ENCODE results near the gene SCNM1. TPM values are rescaled to one million over a fixed set of nuclear protein-coding genes. Genes with fewer than 3 reads are reported as not detected.

Gene SCNM1, protein sequence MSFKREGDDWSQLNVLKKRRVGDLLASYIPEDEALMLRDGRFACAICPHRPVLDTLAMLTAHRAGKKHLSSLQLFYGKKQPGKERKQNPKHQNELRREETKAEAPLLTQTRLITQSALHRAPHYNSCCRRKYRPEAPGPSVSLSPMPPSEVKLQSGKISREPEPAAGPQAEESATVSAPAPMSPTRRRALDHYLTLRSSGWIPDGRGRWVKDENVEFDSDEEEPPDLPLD
- total RNA-seq, result 111 and 117 TPM in 2 replicates

DNA sequence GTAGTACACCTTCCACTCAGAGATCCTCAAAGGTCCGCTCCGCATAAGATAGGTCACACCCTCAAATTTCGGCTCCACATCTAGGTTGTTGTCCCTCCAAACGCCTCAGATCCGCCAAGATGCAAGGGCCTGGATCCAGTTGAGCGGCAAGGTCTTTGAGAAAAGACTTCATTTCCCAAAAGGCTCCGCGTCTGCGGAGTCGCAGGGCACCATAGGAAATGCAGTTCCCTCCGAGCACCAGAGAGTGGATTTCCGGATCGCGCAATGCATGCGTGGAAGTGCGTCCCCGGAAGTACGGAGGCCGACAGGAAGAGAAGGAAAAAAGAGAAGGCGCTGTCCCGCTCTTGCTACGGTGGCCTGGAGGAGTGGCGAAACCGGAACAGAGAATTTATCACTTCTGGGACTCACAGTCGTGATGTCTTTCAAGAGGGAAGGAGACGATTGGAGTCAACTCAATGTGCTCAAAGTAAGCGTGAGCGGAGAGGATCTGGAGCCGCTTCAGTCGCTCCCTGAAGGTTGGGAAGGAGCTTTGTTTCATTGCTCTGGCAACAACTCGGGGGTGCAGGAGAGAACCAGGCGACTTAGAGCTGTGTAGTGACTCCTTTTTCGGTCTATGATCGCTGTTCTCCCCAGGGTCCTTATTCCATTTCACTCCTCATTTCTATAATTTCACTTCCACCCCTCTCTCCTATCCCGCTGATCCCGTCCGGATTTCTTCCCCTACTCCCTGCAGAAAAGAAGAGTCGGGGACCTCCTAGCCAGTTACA lies at the start of gene SCNM1, which contains the start of gene LYSMD1:
TSS of gene SCNM1 (plus strand) at position 407 of the 767 bp plus-strand sequence. CDS start at position 416, 9 bp downstream.
TSS of gene LYSMD1 (minus strand) at position 165 of the 767 bp plus-strand sequence. CDS start 644 bp downstream, outside the sequence.
- Mint-ChIP-seq H3K27me3 (ENCODE audit: insufficient read depth) (peaks cover 2% of the 10 kb centered on the region), H3K4me3 (peak within 1 kb of the TSS; percentile 95), H3K27ac (peak within 1 kb of the TSS; percentile 97), H3K9me3 (no peaks in the 10 kb centered on the region), H3K36me3 (ENCODE audit: low read depth) (peaks cover 43% of the 10 kb centered on the region), H3K4me1 (ENCODE audit: low read depth) (peaks cover 53% of the 10 kb centered on the region)
- intact Hi-C loops (cut with micrococcal nuclease), result loop anchor here (1.0 to 5.0 kb wide), 8 partner anchors 9 to 446 kb away; partner anchors contain the start of genes GABPB2, PIP5K1A, PRUNE1 and PSMD4
- peak; percentile 96 for DNase-seq (ENCODE audit: low spot score)

DNA sequence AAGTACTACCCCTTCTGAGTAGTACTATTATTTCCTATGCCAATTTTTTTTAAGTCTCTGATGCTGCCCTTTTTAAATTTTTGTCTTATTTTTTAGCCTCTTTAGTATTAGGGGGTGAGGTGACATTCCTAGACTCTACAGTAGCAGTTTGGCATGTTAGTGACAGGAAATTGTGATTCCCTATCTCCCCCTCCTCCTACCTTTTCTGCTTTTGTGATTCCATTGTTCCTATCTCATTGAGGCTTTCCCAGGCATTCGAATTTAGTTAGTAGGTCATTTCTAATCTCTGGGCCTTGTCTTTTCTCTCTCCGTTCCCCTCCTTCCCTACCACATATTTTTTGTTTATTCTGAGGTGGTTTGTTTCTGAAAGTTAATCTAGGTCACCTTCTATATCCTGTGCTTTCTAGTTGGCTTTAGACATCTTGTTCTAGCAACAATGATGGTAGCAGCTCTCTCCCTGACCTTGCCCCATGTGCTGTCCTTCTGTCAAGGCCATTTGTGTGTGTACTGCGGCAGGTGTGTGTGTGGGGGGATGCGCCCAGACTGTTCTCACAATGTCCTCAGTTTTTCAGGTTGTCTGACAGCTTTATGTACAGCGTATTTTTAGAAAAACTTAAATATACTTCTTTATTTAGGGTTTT lies 41.1 kb upstream of the SCNM1 start:
- H3K9me3 Mint-ChIP-seq, result no peaks in the 10 kb centered on the region
- peaks cover 7% of the 10 kb centered on the region for H3K36me3 Mint-ChIP-seq (ENCODE audit: low read depth)
- no peak for DNase-seq (ENCODE audit: low spot score)
- no peaks in the 10 kb centered on the region for H3K4me1 Mint-ChIP-seq (ENCODE audit: low read depth)
- intact Hi-C loops (cut with micrococcal nuclease), result no loop called here
- H3K4me3 Mint-ChIP-seq, result no peak overlapping the region
- H3K27me3 Mint-ChIP-seq (ENCODE audit: insufficient read depth), result no peaks in the 10 kb centered on the region
- no peak overlapping the region for H3K27ac Mint-ChIP-seq

DNA sequence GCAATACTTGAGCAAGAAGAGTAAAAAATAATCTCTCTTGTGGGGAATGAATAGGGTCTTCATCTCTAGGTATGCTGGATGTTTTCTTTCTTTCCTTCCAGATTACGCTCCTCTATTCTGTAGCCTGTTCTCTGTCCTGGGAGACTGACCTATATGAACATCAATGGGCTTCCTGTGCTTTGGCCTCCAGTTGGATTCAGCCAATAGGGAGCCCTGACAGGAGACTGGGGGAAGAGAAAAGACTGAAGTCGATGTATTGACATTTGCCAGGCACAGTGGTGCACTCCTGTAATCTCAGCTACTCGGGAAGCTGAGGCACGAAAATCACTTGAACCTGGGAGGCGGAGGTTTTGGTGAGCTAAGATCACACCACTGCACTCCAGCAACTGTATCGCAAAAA lies 37.1 kb upstream of the SCNM1 start:
- Mint-ChIP-seq H3K36me3 (ENCODE audit: low read depth) (peaks cover 4% of the 10 kb centered on the region), H3K9me3 (no peaks in the 10 kb centered on the region), H3K27ac (no peak overlapping the region), H3K4me1 (ENCODE audit: low read depth) (no peaks in the 10 kb centered on the region), H3K4me3 (no peak overlapping the region), H3K27me3 (ENCODE audit: insufficient read depth) (peaks cover 10% of the 10 kb centered on the region)
- intact Hi-C loops (cut with micrococcal nuclease), result no loop called here
- DNase-seq (ENCODE audit: low spot score), result no peak

DNA sequence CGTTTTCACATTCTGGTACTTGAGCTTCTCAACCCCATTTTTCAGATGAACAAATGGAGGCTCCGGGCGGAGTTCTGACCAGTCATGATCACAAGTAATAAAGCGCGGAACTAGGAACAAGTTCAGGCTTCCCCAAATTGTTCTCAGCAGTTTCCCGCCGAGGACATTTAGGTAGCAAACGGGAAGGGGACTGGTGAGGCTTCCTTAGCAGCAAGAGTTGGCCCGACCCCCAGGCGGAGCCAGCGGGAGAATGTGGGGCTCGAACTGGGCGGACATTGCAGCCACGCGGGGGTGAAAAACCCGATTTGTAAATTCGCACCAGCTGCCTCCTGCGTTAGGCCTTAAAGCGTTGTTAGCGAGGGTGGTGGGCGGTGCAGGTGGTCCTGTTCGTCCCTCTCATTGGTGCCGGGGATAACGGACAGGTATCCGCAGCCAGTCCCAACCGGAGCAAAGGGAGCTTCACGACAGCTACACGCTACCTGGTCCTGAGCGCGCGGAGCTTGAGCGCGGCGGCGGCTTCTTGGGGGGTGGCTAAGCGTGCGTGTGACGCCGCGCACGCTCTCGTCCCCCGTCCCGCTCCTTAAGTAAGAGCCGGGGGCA lies 34.9 kb upstream of the SCNM1 start:
- Mint-ChIP-seq H3K4me1 (ENCODE audit: low read depth) (no peaks in the 10 kb centered on the region), H3K27me3 (ENCODE audit: insufficient read depth) (peaks cover 10% of the 10 kb centered on the region), H3K9me3 (no peaks in the 10 kb centered on the region), H3K4me3 (peak overlapping the region; percentile 53), H3K36me3 (ENCODE audit: low read depth) (peaks cover 4% of the 10 kb centered on the region), H3K27ac (peak overlapping the region; percentile 40)
- peak; percentile 63 for DNase-seq (ENCODE audit: low spot score)
- intact Hi-C loops (cut with micrococcal nuclease), result loop anchor here (1.0 kb wide), 1 partner anchor 15 kb away; the partner anchor contains the start of gene SEMA6C

DNA sequence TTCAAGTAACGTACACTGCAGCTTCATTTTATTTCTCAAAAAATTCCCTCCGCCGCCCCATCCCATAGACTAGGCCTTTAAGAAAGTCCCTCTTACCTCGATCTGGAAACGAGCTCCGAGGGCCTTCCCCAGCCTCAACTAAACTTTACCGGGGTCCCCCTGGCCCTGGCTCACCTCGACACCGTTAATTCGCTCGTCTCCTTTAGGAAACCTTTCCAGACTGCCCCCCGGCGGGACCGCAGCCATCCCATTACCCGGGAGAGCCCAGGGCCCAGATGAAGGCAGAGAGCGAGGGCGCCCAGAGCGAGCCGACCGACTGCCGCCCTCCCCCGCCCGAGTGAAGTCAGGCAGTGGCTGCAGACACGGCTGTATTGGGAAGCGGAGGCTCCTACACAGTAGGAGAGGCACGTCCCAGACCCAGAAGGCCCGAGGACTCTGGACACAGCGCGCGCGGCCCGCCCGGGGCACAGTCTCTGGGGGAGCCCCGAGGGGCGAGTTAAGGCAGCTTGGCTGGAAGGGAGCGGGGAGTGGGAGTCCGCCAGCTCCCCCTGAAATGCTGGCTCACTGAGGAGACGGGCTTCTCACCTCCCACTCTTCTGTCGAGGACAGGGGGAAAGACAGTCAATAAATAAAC lies 34.1 kb upstream of the SCNM1 start:
- intact Hi-C loops (cut with micrococcal nuclease), result loop anchor here (1.0 kb wide), 1 partner anchor 14 kb away; the partner anchor contains the start of gene SEMA6C

DNA sequence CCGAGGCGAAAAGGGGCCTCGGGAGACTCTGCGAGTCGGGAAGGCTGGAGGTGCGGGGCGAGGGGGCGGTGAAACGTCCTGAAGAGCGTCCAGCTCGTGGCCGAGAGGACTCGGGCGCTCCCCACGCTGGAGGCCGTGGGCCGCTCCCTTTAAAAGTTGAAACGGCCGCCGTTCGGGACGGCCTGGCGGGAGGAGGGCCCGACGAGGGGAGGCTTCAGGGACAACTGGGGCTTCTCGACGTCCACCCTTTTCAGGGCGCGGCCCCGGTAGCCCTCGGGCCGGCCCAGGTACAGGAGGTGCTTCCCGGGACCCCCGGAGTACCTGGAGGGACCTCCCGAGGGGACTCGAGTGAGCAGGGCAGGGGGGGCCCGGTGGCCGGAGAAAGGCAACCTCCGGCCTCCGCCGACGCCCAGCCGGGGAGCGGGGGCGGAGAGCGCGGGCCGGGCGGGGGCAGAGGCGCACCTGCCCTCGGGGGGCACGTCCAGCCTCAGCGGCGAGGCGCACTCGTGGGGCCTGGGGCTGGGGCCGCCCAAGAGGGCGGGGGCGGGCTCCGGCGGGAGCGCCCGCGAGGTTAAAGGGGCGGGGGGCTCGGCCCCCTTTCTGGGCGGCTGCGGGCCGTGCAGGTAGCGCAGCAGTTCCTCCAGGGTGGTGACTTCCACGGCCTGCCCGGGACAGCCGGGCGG lies 33.5 kb upstream of the SCNM1 start:
- H3K4me3 Mint-ChIP-seq, result no peak overlapping the region

More for the DNA sequence above, 34.1 kb upstream of the SCNM1 start:
- Mint-ChIP-seq H3K27ac (peak overlapping the region; percentile 40), H3K4me1 (ENCODE audit: low read depth) (no peaks in the 10 kb centered on the region), H3K27me3 (ENCODE audit: insufficient read depth) (peaks cover 10% of the 10 kb centered on the region), H3K36me3 (ENCODE audit: low read depth) (peaks cover 4% of the 10 kb centered on the region), H3K4me3 (peak overlapping the region; percentile 53), H3K9me3 (no peaks in the 10 kb centered on the region)
- DNase-seq (ENCODE audit: low spot score), result no peak

DNA sequence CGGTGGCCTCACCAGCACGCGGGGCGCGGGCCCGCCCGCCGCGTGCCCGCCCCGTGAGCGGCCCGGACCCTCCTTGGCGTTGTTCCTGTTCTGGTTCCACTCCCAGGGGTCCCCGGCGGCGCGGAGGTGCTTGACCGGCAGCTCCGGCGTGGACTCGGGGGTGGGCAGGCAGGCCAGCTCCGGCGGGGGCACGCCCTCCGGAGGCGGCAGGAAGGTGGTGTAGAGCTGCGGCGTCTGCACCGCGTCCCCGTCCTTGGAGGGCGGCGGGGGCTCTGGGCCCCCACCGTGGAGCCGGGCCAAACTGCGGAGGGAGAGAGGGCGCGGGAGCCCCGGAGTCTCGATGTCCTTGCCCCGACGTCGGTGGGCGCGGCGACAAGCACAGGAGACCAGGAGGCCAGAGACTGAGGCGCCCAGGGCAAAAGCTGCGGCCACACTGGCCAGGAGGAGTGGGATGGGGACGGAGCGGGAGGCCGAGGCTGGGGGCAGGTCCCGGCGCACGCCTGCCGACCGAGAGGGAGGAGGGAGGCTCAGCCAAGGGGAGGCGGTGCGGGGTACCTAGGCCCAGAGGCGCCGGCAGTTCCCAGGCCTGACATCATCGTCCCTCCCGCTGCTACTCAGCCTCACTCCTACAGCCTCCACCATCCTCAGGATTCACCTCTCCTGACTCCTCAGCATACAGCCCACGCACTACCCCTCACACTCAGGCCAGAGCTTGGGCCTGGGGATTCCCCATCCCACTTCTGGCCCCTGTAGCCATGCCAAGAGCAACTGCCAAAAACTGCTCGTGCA lies 32.7 kb upstream of the SCNM1 start:
- Mint-ChIP-seq H3K27ac (no peak overlapping the region), H3K9me3 (no peaks in the 10 kb centered on the region), H3K36me3 (ENCODE audit: low read depth) (peaks cover 4% of the 10 kb centered on the region), H3K4me3 (no peak overlapping the region), H3K4me1 (ENCODE audit: low read depth) (no peaks in the 10 kb centered on the region), H3K27me3 (ENCODE audit: insufficient read depth) (peaks cover 10% of the 10 kb centered on the region)
- DNase-seq (ENCODE audit: low spot score), result no peak
- intact Hi-C loops (cut with micrococcal nuclease), result no loop called here

More for the DNA sequence above, 33.5 kb upstream of the SCNM1 start:
- H3K27me3 Mint-ChIP-seq (ENCODE audit: insufficient read depth), result peaks cover 10% of the 10 kb centered on the region
- no peak for DNase-seq (ENCODE audit: low spot score)
- H3K4me1 Mint-ChIP-seq (ENCODE audit: low read depth), result no peaks in the 10 kb centered on the region
- intact Hi-C loops (cut with micrococcal nuclease), result no loop called here
- H3K36me3 Mint-ChIP-seq (ENCODE audit: low read depth), result peaks cover 4% of the 10 kb centered on the region
- H3K9me3 Mint-ChIP-seq, result no peaks in the 10 kb centered on the region
- no peak overlapping the region for H3K27ac Mint-ChIP-seq

DNA sequence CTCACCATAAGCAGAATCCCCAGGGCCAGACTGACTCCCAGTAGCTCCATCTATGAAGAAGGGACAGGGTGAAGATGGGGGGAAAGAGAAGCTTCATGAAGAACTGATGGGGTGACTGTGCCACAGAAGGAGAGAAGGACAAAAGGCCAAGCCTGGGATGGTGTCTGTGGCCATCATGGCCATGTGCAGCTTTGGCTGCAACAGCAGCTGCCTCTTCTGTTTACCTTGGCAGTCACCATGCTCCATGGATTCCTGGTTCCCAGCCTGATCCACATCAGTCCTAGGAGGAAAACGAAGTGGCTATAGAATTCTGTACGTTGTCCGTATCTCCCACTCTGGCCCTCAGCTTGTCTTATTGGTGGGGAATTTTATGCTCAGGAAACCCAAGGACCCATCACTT lies 31.5 kb upstream of the SCNM1 start:
- Mint-ChIP-seq H3K27me3 (ENCODE audit: insufficient read depth) (peaks cover 12% of the 10 kb centered on the region), H3K36me3 (ENCODE audit: low read depth) (no peaks in the 10 kb centered on the region), H3K27ac (no peak overlapping the region), H3K9me3 (no peaks in the 10 kb centered on the region), H3K4me3 (no peak overlapping the region), H3K4me1 (ENCODE audit: low read depth) (no peaks in the 10 kb centered on the region)
- no peak for DNase-seq (ENCODE audit: low spot score)
- intact Hi-C loops (cut with micrococcal nuclease), result no loop called here

DNA sequence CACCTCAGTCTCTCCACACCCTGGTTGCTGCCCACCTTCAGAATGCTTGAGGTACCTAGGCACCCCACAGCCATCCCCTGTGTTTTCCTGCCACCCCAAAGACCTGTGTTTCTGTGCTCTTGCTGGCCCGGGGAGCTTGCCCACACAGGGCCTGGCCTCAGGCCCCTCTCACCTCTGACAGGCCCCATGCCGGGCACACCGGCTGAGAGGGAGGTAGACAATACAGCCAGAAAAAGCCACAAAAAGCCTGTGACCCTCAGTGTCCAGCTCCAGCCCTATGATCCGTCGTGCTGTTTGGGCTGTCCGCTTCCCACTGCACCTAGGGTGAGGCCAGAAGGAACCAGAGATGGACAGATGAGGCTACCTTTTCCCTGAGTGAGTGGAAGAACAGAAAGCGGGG lies 31.0 kb upstream of the SCNM1 start:
- no peak for DNase-seq (ENCODE audit: low spot score)
- intact Hi-C loops (cut with micrococcal nuclease), result no loop called here
- no peak overlapping the region for H3K4me3 Mint-ChIP-seq
- no peaks in the 10 kb centered on the region for H3K9me3 Mint-ChIP-seq
- no peaks in the 10 kb centered on the region for H3K4me1 Mint-ChIP-seq (ENCODE audit: low read depth)
- no peaks in the 10 kb centered on the region for H3K36me3 Mint-ChIP-seq (ENCODE audit: low read depth)
- peaks cover 18% of the 10 kb centered on the region for H3K27me3 Mint-ChIP-seq (ENCODE audit: insufficient read depth)
- no peak overlapping the region for H3K27ac Mint-ChIP-seq

DNA sequence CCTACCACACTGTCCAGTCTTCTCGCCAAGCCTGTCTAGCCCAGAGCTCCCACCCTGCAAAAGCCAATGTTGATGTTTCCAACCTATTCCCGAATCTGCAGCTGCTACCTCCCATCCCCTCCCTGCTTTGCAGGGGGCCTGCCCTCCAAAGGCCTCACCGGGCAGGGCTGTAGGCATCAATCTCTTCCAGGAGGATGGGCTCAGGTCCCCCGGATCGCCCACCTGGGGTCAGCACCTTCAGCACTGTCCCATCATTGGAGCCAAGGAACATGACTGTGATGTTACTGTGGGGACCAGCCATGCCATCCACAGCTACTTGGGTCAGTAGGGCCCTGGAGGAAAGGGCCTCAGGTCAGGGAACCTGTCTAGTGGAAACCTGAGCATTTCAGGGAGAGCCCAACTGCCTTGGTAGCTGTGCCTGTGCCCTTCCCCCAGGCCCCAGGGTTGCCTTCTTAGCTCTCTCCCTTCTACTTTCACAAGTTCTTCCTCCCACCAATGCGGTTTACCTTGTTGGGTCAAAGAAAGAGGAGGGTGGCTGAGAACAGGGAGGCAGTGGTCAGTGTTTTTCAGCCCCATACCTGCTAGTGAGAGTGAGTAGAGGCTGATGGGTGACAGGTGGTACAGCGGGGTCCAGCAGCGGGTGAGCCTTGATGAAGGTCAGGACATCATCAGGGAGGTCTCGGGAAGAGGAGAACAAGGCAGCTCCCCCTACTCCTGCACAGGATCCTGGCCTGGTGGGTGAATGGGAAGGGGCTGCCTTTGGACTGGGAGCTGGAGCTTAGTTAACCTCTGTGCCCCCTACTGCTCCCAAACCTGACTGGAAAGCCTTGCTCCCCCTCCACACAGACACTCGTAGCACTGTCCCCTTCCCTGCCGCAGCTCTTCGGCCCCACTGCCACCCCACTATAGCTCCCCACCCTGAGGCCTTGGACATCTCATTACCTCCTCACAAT lies 30.2 kb upstream of the SCNM1 start:
- DNase-seq (ENCODE audit: low spot score), result no peak
- Mint-ChIP-seq H3K36me3 (ENCODE audit: low read depth) (no peaks in the 10 kb centered on the region), H3K4me1 (ENCODE audit: low read depth) (no peaks in the 10 kb centered on the region), H3K27ac (no peak overlapping the region), H3K27me3 (ENCODE audit: insufficient read depth) (peaks cover 22% of the 10 kb centered on the region), H3K9me3 (no peaks in the 10 kb centered on the region), H3K4me3 (no peak overlapping the region)
- intact Hi-C loops (cut with micrococcal nuclease), result no loop called here
